Activated T-helper 1 cell treated with anti-CD3 and anti-CD28 coated beads, Interleukin-12 subunit alpha, Interleukin-12 subunit beta, Interleukin-2, Interleukin-4 antibody, amounts not matched to agents 30 ng/mL and 10 ng/mL and 1 ng/mL, durations not matched to agents 14 hours and 24 hours and 36 hours (primary cell): ENCODE data around the gene MRPL53. TPM values are rescaled to one million over a fixed set of nuclear protein-coding genes. Genes with fewer than 3 reads are reported as not detected.
"Not testable (repeated sequence)": the region's sequence is repeated elsewhere in the genome, so short reads cannot be mapped to it uniquely, and the experiment has no call there.

Experiments used
- DNase-seq: peaks from one replicate; pipeline ENCODE4 v3.0.0; 2021; ENCODE audit warnings: low spot score
- H3K27ac Mint-ChIP-seq: one replicate; pipeline ENCODE4 v1.8.0; 2021; ENCODE audit warnings: mild to moderate bottlenecking, mixed read lengths
- H3K27me3 Mint-ChIP-seq: one replicate; pipeline ENCODE4 v1.8.0; 2022; ENCODE audit warnings: mild to moderate bottlenecking, moderate library complexity, mixed read lengths; ENCODE audit not compliant: insufficient read depth
- H3K36me3 Mint-ChIP-seq: one replicate; pipeline ENCODE4 v1.8.0; 2021; ENCODE audit warnings: low read depth, mixed read lengths
- H3K4me1 Mint-ChIP-seq: one replicate; pipeline ENCODE4 v1.8.0; 2021; ENCODE audit warnings: low read depth, mixed read lengths
- H3K4me3 Mint-ChIP-seq: one replicate; pipeline ENCODE4 v1.8.0; 2021; ENCODE audit warnings: mild to moderate bottlenecking, moderate library complexity, mixed read lengths
- H3K9me3 Mint-ChIP-seq: one replicate; pipeline ENCODE4 v1.8.0; 2021; ENCODE audit warnings: mixed read lengths
- intact Hi-C: fragments of 100-400 bp; cut with micrococcal nuclease; formaldehyde crosslinking; loops from one replicate; pipeline ENCODE4 v1.15.1; 2024
- total RNA-seq: library from RNA; stranded (reverse); gene quantifications from 2 replicates; pipeline ENCODE4 v1.2.3, GENCODE V29; 2022

MRPL53 gene
- total RNA-seq, 1 donor from 2014 or later = 124 TPM

GRCh38 chr2:74461187-74462053 lies 11.1 kb downstream of the MRPL53 start:
- Mint-ChIP-seq H3K9me3 (no peaks in the 10 kb centered on the region), H3K4me1 (peaks cover 43% of the 10 kb centered on the region), H3K27ac (peak overlapping the region; percentile 38), H3K27me3 (no peaks in the 10 kb centered on the region), H3K36me3 (peaks cover 18% of the 10 kb centered on the region), H3K4me3 (no peak overlapping the region)
- DNase-seq = no peak
- intact Hi-C loops = no loop called here

- Mint-ChIP-seq H3K4me1 (peaks cover 50% of the 10 kb centered on the region), H3K4me3 (peak overlapping the region; percentile 98), H3K36me3 (peaks cover 29% of the 10 kb centered on the region)
- H3K27ac Mint-ChIP-seq, H3K27me3 Mint-ChIP-seq, H3K9me3 Mint-ChIP-seq, intact Hi-C loops, DNase-seq: not testable (repeated sequence)
These were observed 12.3 kb downstream of the MRPL53 start for GRCh38 chr2:74460187-74460586.

GRCh38 chr2:74459503-74460118 lies 12.9 kb downstream of the MRPL53 start:
- peaks cover 32% of the 10 kb centered on the region for H3K36me3 Mint-ChIP-seq
- not testable (repeated sequence) for H3K9me3 Mint-ChIP-seq
- peaks cover 56% of the 10 kb centered on the region for H3K4me1 Mint-ChIP-seq

GRCh38 chr2:74458938-74459363 lies 13.5 kb downstream of the MRPL53 start:
- Mint-ChIP-seq H3K27ac (peak overlapping the region; percentile 98), H3K9me3 (no peaks in the 10 kb centered on the region), H3K4me1 (peaks cover 61% of the 10 kb centered on the region), H3K4me3 (peak overlapping the region; percentile 98), H3K36me3 (peaks cover 32% of the 10 kb centered on the region), H3K27me3 (no peaks in the 10 kb centered on the region)
- DNase-seq = no peak
- intact Hi-C loops = loop anchor here (1.0 to 10.0 kb wide), 10 partner anchors 13 to 722 kb away; partner anchors contain the start of genes AUP1, C2orf81, DGUOK and HK2

More at GRCh38 chr2:74459503-74460118, 12.9 kb downstream of the MRPL53 start:
- intact Hi-C loops = loop anchor here (2.0 to 10.0 kb wide), 3 partner anchors 475 to 535 kb away; partner anchors contain the start of genes DGUOK, POLE4 and TET3
- DNase-seq, H3K27me3 Mint-ChIP-seq: not testable (repeated sequence)
- Mint-ChIP-seq H3K4me3 (peak overlapping the region; percentile 98), H3K27ac (peak overlapping the region; percentile 81)

- intact Hi-C loops = loop anchor here (1.0 to 10.0 kb wide), 10 partner anchors 14 to 721 kb away; partner anchors contain the start of genes AUP1, C2orf81, DGUOK and HK2
- Mint-ChIP-seq H3K4me1 (peaks cover 61% of the 10 kb centered on the region), H3K27ac (peak within 1 kb of the TSS; percentile 98), H3K4me3 (peak within 1 kb of the TSS; percentile 98), H3K36me3 (peaks cover 32% of the 10 kb centered on the region), H3K27me3 (no peaks in the 10 kb centered on the region), H3K9me3 (no peaks in the 10 kb centered on the region)
- peak; percentile 99 for DNase-seq
These were observed 14.1 kb downstream of the MRPL53 start, which contains the start of gene WBP1 for GRCh38 chr2:74458132-74458937. TSS of gene WBP1 (plus strand) at chr2:74458438. CDS start at chr2:74458603, 165 bp downstream.

GRCh38 chr2:74457549-74458131 lies 14.8 kb downstream of the MRPL53 start:
- Mint-ChIP-seq H3K4me3 (peak overlapping the region; percentile 98), H3K27me3 (no peaks in the 10 kb centered on the region), H3K36me3 (peaks cover 30% of the 10 kb centered on the region), H3K27ac (peak overlapping the region; percentile 98), H3K4me1 (peaks cover 62% of the 10 kb centered on the region), H3K9me3 (no peaks in the 10 kb centered on the region)
- peak; percentile 73 for DNase-seq
- intact Hi-C loops = loop anchor here (1.0 to 10.0 kb wide), 10 partner anchors 15 to 720 kb away; partner anchors contain the start of genes AUP1, C2orf81, DGUOK and HK2

- Mint-ChIP-seq H3K4me1 (peaks cover 67% of the 10 kb centered on the region), H3K4me3 (peak overlapping the region; percentile 98), H3K36me3 (peaks cover 29% of the 10 kb centered on the region), H3K27me3 (no peaks in the 10 kb centered on the region), H3K9me3 (no peaks in the 10 kb centered on the region), H3K27ac (peak overlapping the region; percentile 95)
- intact Hi-C loops = loop anchor here (10.0 kb wide), 2 partner anchors 472 to 532 kb away; partner anchors contain the start of genes DGUOK and TET3
- DNase-seq = no peak
These were observed 15.3 kb downstream of the MRPL53 start for GRCh38 chr2:74457129-74457548.

- Mint-ChIP-seq H3K4me1 (peaks cover 59% of the 10 kb centered on the region), H3K9me3 (no peaks in the 10 kb centered on the region), H3K4me3 (peak within 1 kb of the TSS; percentile 98), H3K27me3 (no peaks in the 10 kb centered on the region), H3K36me3 (peaks cover 24% of the 10 kb centered on the region), H3K27ac (peak within 1 kb of the TSS; percentile 95)
- peak; percentile 98 for DNase-seq
- intact Hi-C loops = loop anchor here (1.0 to 10.0 kb wide), 17 partner anchors 10 to 1384 kb away; partner anchors contain the start of genes ALMS1, AUP1, C2orf81 and CCT7
These were observed 17.6 kb downstream of the MRPL53 start, which contains the start of gene INO80B for GRCh38 chr2:74454654-74455511. TSS of gene INO80B (plus strand) at chr2:74455087. CDS start at chr2:74455117, 30 bp downstream.

GRCh38 chr2:74450570-74451190 lies 21.8 kb downstream of the MRPL53 start:
- intact Hi-C loops = loop anchor here (10.0 kb wide), 2 partner anchors 466 to 526 kb away; partner anchors contain the start of genes DGUOK and TET3
- H3K36me3 Mint-ChIP-seq = peaks cover 9% of the 10 kb centered on the region
- no peak overlapping the region for H3K4me3 Mint-ChIP-seq

GRCh38 chr2:74448771-74449170 lies 23.7 kb downstream of the MRPL53 start:
- Mint-ChIP-seq H3K36me3 (peaks cover 1% of the 10 kb centered on the region), H3K4me1 (peaks cover 24% of the 10 kb centered on the region), H3K9me3 (no peaks in the 10 kb centered on the region), H3K4me3 (no peak overlapping the region), H3K27me3 (peaks cover 20% of the 10 kb centered on the region), H3K27ac (no peak overlapping the region)
- no peak for DNase-seq
- intact Hi-C loops = no loop called here

More at GRCh38 chr2:74450570-74451190, 21.8 kb downstream of the MRPL53 start:
- H3K9me3 Mint-ChIP-seq = no peaks in the 10 kb centered on the region
- no peak overlapping the region for H3K27ac Mint-ChIP-seq
- H3K27me3 Mint-ChIP-seq = peaks cover 5% of the 10 kb centered on the region
- H3K4me1 Mint-ChIP-seq = peaks cover 29% of the 10 kb centered on the region
- DNase-seq = no peak
